ENCODE measurements around the gene LRRC4C.

Gene LRRC4C

GRCh38 chr11:40387240-40387980 is 1072.0 kb downstream of the LRRC4C start:
- H3K27ac ChIP-seq = no peak overlapping the region
- TF ChIP-seq CTCF (conservative IDR thresholded peaks at IDR 0.05) = no peak

DNA sequence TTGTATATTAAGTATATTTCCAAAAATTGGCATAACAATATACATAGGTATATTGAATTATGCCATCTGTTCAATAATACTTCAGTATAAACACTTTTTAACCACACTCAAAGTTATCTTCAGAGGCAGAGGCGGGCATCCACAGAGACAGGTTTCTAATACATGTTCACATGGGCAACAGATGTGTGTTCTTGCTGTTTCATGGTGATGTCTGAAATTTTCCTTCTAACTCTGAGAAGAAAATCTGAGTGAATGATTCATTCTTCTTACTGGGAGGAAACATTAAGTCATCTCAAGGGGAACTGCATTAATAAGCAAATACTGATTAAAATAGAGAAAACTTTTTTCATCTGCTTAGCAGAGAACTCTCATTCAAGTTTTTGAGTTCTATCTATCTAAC is 1074.5 kb downstream of the LRRC4C start:
- TF ChIP-seq CTCF (conservative IDR thresholded peaks at IDR 0.05) = no peak
- H3K27ac ChIP-seq = no peak overlapping the region

DNA sequence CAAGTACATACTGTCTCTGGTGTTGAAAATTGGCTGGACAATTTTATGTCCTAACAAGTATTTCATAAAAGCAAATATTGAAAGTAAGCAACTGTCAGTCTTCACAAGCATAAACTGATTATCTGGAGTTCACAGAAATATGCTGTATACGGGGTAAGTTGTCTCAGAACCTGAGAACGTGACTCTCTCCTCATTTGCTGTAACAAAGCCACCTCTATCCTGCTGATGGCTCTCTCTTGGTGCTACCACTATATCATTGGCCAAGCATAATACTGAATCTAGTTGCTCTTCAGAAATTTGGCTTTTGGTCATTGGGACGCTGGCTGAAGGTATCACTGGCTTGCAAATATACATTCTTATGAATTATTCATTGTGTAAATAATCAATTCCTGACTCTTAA is 1078.0 kb downstream of the LRRC4C start:
- no peak overlapping the region for H3K27ac ChIP-seq
- no peak for TF ChIP-seq CTCF (conservative IDR thresholded peaks at IDR 0.05)

DNA sequence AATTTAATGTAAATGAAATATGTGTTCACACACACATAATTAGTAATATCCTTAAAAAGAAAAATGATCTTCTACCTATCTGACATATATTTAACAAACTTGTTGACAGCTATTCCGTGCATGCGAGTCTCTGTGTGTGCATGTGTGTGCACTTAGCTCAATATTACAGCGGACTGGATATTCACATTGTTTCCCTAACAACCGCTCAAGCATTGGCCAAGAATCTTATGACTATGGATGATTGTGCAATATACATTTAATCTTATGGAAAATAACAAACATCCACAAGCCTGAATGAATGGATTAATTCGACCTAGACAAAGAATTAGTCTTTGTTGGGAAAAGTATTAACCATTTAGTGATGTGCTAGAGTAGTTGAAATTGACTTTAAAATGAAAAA is 1078.6 kb downstream of the LRRC4C start:
- no peak for TF ChIP-seq CTCF (conservative IDR thresholded peaks at IDR 0.05)
- H3K27ac ChIP-seq = no peak overlapping the region

DNA sequence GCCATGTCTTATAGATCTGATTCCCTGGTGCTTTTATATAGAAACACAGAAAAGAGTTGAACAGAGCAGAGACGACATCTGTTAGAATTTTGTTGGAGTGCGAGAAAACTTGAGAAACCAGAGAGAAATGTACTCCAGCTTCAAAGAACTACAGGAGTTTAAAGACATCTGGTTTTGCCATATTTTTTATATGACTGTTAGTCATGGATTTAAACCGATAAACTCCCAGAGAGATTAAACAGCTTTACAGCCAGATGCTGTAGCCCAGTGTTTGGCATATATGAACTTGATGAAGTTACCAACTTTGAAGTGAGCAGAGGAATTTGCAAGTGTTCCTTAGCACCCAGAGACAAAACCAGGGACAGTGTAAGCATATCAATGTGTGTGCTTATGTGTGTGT is 1083.1 kb downstream of the LRRC4C start:
- H3K27ac ChIP-seq = no peak overlapping the region
- TF ChIP-seq CTCF (conservative IDR thresholded peaks at IDR 0.05) = no peak

DNA sequence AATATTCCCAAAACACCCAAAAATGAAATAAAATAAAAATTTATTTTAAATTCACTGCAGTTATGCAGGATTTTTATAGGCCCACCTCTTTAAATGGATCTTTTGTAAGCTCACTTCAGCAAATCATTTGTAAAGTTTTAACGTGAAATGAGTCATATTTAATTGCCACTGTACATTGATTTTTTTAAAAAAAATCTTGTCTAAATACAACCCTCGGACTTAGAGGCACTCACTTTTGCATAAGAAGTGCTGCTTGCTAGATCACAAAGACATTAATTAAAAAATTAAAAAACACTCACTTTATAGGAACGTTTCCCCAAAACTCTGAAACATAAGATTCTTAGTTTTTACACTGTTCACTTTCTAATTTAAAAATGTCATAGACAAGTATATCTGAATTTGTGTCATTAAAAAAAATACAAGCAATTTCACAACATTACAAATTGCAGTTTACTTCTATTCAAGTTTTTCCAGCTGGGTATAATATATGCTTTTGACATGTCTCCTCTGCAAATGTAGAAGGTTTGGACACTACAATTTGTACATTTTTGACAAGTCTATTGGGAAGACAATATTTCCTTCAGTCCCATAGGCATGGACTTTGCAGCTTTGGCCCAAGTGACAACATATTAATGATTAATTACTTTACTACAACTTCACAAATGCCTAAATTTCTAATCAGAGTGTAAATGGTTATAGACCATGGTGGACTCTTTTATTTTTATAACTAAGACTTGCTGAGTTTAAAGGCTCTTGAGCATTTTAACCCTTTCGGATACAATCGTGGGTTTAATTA is 1088.4 kb downstream of the LRRC4C start:
- no peak for TF ChIP-seq CTCF (conservative IDR thresholded peaks at IDR 0.05)
- H3K27ac ChIP-seq = no peak overlapping the region

DNA sequence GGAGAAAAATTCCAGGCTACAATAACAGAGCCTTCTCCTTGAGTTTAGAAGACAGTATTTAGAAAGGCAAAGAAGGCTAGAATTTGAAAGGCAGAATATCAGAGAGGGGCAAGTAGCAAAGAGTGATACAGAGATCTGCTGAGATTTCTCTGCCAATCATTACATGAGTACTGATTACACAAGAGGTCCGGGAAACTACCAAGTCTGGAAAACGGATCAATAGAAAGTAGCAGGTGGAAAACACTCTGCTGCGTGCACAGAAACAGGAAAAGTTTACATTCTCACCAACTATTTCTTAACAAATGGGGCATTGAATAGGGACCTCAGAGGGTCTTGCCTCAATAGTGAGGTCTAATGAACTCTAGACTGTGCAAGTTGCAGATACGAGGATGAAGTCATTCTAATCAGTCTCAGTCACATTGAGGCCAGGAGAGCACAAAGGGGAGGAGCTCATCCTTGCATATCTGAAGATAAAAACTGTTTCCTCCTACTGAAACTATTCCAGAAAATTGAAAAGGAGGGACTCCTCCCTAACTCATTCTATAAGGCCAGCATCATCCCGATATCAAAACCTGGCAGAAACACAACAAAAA is 1099.2 kb downstream of the LRRC4C start:
- no peak for TF ChIP-seq CTCF (conservative IDR thresholded peaks at IDR 0.05)
- H3K27ac ChIP-seq = no peak overlapping the region
